GM18519 (cell line): Measurements from ENCODE around the gene COL13A1.

Experiments
- ATAC-seq: cut with Tn5 transposase; IDR thresholded peaks from one replicate; pipeline ENCODE4 v1.9.1; 2021; ENCODE audit warnings: mild to moderate bottlenecking, moderate library complexity; ENCODE audit not compliant: unreplicated experiment, low FRiP score

COL13A1 gene

GRCh38 chr10:69801434-69802315 lies at the start of gene COL13A1:
COL13A1 (plus strand) TSS chr10:69801906; CDS start chr10:69802424, 518 bp downstream.
- ATAC-seq, result no peak

GRCh38 chr10:69752479-69752878 lies 49.2 kb upstream of the COL13A1 start:
- ATAC-seq, result no peak

- ATAC-seq, result no peak
These were observed 45.4 kb upstream of the COL13A1 start for GRCh38 chr10:69756279-69756678.

GRCh38 chr10:69757206-69757552 lies 44.5 kb upstream of the COL13A1 start:
- no peak for ATAC-seq

DNA sequence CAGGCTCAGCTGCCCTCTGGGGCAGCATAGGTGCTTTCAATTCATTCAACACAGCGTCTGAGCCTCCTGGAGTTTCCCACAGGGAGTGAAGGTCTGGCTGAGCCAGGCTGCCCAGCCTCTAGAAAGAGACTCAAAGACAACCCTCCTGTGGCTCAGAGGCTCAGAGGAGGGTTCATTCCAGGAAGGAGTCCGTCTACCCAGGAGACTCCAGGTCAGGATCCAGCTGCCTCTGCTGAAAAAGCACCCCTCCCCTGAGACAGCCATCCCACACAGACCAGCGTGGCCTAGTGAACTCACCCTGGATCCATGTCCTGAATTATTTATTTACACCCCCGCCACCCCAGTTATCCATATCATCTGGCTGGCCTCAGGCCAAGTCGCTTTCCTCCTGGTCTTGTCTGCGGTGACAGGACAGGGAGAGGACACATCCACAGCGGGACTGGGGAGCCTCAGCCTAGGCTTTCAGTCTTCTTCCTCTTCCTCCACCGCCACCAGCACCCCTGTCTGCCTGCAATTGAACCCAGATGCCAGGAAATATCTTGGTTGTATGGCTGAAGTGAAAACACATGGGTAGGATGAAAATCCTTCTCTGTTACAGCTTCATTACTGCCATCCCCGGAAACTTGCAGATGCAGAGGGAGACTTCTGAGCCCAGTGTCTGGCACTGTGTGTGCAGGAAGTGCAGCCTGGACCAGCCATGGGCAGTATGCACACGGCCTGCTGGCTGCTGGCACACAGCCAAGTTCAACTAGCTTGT lies 44.0 kb upstream of the COL13A1 start:
- no peak for ATAC-seq

- ATAC-seq, result no peak
These were observed 43.4 kb upstream of the COL13A1 start for GRCh38 chr10:69758310-69758728.

- no peak for ATAC-seq
These were observed 42.1 kb upstream of the COL13A1 start for GRCh38 chr10:69759641-69760040.

GRCh38 chr10:69760072-69760471 lies 41.6 kb upstream of the COL13A1 start:
- no peak for ATAC-seq

GRCh38 chr10:69761320-69761719 lies 40.4 kb upstream of the COL13A1 start:
- ATAC-seq, result no peak

- no peak for ATAC-seq
These were observed 35.4 kb upstream of the COL13A1 start for GRCh38 chr10:69766161-69766910.

- no peak for ATAC-seq
These were observed 33.9 kb upstream of the COL13A1 start for GRCh38 chr10:69767793-69768192.

DNA sequence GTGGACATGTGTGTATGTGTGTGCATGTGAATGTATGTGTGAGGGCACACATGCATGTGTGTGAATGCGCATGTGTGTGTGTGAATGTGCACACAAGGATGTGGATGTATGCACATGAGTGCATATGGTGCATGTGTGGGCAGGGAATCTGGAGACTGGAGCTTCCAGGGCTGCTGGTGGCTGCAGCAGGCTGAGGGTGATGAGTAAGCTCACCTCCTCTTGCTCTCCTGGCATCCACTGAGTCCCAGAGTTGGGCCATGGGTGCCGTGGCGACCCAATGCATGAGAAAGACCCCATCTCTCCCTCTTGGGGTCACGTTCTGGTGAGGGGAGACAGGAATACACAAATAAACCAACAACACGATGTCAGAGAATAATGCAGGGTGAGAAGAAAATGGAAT lies 33.3 kb upstream of the COL13A1 start:
- no peak for ATAC-seq

GRCh38 chr10:69769395-69769992 lies 32.2 kb upstream of the COL13A1 start:
- no peak for ATAC-seq

DNA sequence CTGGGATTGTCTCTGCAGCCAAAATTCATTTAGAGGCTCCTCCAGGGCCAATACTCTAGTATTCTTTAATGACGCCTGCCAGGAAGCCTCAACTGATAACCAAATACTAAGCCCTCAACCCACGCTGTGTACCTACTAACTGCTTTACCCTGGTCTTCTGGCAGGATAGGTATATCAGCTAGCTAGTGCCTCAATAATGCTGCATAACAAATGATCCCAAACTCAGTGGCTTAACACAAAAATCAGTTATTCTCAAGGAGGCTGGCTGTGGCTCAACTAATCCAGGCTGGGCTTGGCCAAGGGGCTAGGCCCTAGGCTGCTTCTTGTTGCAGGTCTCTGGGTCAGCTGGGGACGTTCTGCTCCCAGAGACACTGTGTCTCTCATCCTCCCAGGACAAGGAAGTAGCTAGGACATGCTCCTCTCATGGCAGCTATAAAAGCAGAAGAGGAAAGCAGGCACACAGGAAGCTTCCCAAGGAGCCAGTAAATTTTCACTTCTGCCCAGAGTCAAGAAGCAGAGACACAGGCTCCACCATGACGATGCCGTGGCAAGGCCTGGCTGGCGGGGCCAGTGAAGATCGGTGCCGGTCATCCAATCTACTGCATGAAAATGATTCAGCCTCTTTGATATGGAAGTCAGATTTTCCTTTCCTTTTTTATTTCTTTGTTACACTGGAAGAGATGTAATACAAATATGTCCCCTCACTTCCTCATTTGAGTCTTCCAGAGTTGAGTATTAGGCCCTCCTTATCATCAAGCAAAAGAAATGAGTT lies 28.6 kb upstream of the COL13A1 start:
- ATAC-seq, result no peak

DNA sequence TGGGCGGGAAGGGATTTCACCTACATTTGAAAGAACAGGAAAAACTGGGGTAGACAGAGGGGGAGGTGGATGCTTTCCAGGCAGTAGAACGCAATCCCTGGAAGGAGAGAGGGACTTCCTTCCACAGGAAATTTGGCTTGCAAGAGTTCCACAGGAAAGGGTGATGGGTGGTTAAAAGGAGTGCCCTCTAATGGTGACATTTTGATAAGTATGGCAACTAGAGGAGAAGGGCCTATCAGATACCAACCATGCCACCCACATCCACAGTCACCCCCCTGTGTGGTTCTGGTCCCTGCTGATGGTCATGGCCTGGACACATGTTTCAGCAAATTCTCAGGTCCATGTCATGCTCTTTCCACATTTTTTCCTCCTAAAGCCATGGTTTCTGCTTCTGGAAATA lies 27.1 kb upstream of the COL13A1 start:
- no peak for ATAC-seq

- ATAC-seq, result no peak
These were observed 21.6 kb upstream of the COL13A1 start for GRCh38 chr10:69780077-69780476.

- no peak for ATAC-seq
These were observed 20.1 kb upstream of the COL13A1 start for GRCh38 chr10:69781576-69781975.

DNA sequence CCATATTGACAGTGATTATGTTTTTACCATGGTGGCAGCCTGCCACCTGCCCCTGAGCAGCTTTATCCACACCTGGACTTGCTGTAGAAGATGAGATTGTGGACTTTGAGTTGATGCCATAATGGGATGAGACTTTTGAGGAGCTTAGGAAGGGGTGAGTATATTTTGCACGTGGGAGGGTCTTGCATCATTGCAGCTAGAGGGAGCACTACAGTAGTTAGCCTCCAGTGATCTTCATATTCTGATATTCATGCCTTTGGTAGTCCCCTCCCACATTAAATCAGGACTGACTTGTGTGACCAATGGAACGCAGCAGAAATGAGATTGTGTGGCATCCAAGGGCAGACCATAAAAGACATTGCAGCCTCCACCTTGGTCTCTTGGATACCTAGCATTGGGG lies 18.2 kb upstream of the COL13A1 start:
- no peak for ATAC-seq

- ATAC-seq, result no peak
These were observed 14.9 kb upstream of the COL13A1 start for GRCh38 chr10:69786791-69787190.

- ATAC-seq, result no peak
These were observed 14.0 kb upstream of the COL13A1 start for GRCh38 chr10:69787681-69788080.
